NCI-H1417 treated with DMSO at 0.1 percent for 48 hours (cell line): ENCODE measurements around the gene CTSW.

ENCODE experiments used
- DNase-seq: peaks from one replicate; lab custom pipeline; 2025; lab: John Stamatoyannopoulos, UW

The CTSW gene

DNA sequence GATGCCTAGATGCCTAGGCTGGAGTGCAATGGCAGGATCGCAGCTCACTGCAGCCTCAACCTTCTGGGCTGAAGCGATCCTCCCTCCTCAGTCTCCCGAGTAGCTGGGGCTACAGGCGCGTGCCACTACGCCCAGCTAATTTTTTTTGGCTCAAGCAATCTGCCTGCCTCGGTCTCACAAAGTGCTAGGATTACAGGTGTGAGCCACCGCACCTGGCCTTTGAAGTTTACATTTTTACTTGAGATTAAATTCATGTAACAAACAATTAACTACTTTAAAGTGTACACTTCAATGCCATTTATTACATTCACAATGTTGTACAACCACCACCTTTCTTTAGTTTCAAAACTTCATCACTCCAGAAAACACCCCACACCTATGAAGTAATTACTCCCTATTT is 24.1 kb downstream of the CTSW start:
- DNase-seq: no peak

DNA sequence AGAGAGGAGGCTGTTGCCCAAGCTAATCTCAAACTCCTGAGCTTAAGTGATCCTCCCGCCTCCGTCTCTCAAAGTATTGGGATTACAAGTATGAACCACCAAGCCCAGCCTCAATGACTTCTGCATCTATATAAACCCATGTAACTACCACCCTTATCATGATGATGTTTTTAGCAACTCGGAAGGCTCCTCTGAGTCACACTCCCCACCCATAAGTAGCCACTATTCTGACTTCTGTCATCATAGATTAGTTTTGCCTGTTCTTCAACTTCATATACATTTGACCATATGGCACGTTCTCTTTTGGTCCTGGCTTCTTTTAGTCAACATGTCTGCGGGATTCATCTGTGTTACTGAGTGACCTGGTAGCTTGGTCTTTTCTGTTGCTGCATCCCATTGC is 27.0 kb downstream of the CTSW start:
- DNase-seq: no peak

DNA sequence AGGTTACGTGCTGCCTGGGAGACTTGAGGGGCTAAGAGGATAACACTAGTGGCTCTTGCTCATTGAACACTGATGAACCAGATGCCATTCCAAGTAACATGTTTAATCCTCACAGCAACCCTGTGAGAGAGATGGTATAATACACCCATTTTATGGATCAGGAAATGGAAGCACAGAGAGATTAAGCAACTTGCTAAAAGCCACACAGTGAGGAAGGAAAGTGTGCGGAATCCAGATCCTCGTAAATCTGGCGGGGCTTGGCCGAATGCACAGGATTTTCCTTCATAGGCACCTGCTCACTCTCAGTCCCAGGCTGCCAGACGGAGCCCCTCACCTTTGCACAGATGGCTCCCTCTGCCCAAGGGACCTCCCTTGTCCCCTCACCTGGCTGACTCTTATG is 28.2 kb downstream of the CTSW start:
- DNase-seq: no peak

- peak; percentile 15 for DNase-seq
Observed at GRCh38 chr11:65911682-65912568, 32.3 kb downstream of the CTSW start.

DNA sequence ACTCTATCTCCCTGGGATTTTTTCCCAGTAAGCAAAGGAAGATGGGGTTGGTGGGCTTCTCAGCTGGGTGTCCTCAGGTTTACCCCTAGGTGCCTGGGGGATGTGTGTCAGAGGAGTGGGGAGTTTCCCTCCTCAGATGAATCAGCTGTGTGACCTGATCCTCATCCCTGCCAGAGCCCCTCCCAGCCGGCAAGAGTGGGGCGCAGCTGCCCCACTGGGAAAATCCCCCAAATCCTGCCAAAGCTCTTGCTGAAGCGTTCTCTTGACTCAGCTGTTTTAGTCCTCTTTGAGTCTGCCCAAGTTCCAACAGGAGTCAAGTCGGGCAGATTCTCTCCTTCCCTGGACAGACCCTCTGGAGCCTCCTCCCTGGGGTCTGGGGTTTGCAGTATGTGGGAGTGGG is 33.2 kb downstream of the CTSW start:
- DNase-seq: no peak

- DNase-seq: no peak
Observed at GRCh38 chr11:65915101-65915820, 35.6 kb downstream of the CTSW start.

GRCh38 chr11:65915821-65916251 is 36.2 kb downstream of the CTSW start:
- no peak for DNase-seq

DNA sequence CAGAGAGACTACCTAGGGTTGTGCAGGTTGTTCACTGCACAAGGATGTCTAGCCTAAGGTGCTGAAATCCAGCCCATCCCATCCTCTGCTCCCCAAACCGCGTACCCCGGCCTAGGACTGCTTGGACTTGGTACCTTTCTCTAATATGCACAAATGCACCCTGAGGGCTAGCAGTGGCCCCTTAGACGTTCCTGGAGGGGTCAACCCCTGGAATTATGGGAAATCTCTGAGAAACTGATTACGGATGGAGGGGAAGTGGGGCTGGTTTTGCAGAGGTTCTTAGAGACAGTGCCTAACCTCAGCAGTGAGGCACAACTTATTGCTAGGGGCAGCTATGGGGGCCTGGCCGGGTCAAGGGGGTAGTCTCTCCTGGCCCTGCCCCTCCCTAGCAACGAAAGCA is 36.8 kb downstream of the CTSW start:
- no peak for DNase-seq

GRCh38 chr11:65917077-65917433 is 37.4 kb downstream of the CTSW start:
- DNase-seq: no peak

DNA sequence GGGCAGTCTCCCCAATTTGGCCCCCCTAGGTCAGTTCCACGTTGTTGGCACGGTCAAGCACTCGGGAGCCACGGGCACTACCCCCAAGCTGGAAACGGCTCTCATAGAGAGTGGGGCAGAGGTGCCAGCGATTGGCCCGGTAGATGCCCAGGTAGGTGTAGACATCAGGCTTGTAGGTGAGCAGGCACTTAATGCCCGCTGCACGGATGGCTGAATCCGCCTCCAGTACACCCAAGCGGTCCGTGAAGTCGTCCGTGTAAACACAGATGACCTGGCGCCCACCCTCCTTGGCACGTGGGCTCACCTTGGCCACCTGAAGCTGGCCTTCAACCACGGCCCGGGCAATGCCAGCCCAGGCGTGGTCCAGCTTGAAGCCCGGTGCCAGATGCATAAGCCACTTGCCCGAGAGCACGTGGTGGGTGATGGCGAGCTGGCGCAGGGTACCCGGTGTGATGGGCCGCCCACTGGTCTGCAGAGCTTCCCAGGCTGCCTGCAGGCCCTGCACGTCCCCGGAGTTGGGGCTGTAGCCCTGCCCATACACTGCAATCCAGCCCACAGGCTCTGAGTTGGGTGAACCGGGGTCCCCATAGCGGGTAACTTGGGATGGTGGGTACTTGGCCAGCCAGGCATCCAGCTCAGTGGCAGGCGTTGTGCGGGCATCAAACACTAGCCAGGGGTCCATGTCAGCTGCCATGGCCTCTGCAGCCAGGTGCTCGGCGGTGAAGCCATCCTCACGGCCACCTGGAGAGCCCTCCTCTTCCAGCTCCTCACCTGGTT is 38.0 kb downstream of the CTSW start:
- DNase-seq: no peak

DNA sequence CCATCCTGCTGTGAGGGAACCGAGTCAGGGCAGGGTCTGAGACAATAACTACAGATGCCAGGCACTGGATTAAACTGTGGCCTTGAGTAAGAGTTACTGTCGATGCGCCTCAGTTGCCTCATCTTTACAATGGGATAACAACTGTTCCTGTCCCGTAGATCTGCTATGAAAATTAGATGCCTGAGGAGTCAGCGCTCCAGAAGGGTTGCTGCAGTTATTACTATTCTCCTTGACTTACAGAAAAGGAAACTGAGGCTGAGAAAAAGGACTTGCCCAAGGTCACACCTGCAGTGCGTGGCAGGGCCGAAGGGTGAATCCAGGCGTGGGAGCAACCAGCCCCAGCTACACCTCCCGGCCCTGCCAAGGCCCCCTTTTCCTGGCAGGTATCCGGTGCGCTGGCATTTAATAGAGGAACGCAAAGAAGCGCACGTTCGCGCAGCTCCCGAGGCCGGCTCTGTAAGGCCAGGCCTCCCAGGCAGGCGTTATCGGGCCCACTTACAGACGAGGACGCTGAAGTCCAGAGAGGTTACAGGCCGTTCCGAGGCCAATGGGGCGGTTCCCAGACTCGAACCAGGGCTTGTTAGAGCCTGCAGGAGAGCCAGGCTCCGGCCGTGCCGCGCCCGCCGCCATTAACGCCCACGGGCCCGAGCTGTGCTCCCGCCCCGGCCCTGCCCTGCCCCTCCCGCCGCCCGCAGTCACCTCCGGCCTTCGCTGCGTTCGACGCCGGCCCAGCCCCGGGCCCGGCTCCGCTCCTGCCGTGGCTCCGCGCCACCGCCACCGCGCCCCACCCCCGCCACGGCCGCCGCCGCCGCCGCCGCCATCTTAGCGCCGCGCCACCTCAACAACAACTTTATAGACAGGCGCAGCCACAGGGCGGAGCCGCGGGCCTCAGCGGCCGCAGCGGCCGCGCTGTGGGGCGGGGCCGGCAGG is 38.8 kb downstream of the CTSW start, which contains the start of gene C11orf68:
Gene C11orf68, minus strand, starts transcription at position 852 of the 930 bp plus-strand sequence. Its CDS starts 31 bp downstream, at position 821.
- DNase-seq: no peak

DNA sequence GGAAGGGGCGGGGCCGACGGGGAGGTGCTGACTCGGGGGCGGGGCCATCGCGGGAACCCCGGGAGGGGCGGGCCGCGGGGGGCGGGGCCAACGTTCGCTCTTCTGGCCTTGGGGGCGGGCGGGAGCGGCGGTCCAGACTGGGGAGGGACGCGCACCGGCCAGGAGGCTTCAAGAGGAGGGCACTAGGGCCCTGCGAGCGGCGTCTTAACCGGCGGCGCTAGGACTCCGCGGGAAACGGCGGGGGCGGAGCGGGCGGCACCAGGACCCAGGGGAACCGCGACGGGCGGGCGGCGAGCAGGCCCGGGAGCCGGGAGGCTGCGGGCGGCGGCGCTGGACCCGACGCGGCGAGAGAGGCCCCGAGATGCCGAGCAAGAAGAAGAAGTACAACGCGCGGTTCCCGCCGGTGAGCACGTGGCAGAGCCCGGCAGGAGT is 39.5 kb downstream of the CTSW start, which contains the start of gene DRAP1:
Gene DRAP1, plus strand, starts transcription at position 286 of the 432 bp plus-strand sequence. Its CDS starts 76 bp downstream, at position 362.
- peak; percentile 94 for DNase-seq

GRCh38 chr11:65919573-65920371 is 40.1 kb downstream of the CTSW start:
- DNase-seq: no peak

GRCh38 chr11:65920372-65920802 is 40.8 kb downstream of the CTSW start:
- no peak for DNase-seq

GRCh38 chr11:65921033-65921555 is 41.5 kb downstream of the CTSW start:
- no peak for DNase-seq

- no peak for DNase-seq
Observed at GRCh38 chr11:65921876-65922275, 42.2 kb downstream of the CTSW start.

- DNase-seq: no peak
Observed at GRCh38 chr11:65922565-65922964, 42.9 kb downstream of the CTSW start.

- DNase-seq: no peak
Observed at GRCh38 chr11:65925397-65925796, 45.8 kb downstream of the CTSW start.

DNA sequence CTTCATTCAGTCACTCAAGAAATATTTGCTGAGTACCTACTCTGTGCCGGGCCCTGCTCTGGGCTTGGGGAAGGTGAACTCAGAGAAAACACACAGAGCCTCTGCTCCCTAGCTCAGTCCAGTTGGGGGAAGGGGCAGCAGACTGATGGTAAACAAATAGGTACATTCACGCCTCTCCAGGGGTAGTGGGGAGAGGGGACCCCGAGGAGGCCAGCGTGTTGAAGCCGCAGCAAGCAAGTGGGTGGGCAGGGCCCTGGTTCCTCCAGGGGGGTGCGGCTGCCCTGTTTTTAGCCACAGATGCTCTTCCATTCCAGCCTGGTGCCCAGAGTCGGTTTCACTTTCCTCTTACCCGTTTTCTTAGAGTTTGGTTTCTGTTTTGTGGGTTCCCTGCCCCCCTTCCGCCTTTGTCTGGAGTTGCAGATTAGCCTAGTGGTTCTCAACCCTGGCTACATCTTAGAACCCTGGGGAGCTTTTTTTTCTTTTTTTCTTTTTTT is 48.3 kb downstream of the CTSW start:
- no peak for DNase-seq

DNA sequence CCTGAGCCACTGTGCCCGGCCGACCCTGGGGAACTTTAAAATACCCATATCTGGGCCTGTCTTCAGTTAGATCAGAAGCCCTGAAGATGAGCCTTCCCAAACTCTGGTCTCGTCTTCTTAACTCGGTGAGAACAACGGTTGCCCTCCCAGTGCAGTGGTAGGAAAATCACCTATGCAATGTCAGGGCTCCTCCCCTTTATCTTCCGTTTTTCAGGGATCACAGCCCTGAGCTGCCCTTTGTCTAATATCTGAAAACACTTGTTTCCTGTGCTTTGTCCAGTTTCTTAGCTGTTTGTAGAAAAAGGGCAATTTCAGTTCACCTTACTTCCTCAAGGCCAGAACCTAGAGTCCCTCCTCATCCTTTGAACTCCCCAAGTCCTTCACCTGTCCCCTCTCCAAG is 49.0 kb downstream of the CTSW start:
- no peak for DNase-seq
